ENCODE results near the gene SYNJ2.

SYNJ2 gene

GRCh38 chr6:158026901-158027589, 45.4 kb downstream of the SYNJ2 start:
- DNase-seq (ENCODE audit: low read depth) = no peak

GRCh38 chr6:158027590-158028285, 46.1 kb downstream of the SYNJ2 start:
- DNase-seq (ENCODE audit: low read depth) = no peak

GRCh38 chr6:158028421-158028820, 46.8 kb downstream of the SYNJ2 start:
- no peak for DNase-seq (ENCODE audit: low read depth)

GRCh38 chr6:158028876-158029275, 47.2 kb downstream of the SYNJ2 start:
- DNase-seq (ENCODE audit: low read depth) = no peak

GRCh38 chr6:158029668-158030230, 48.1 kb downstream of the SYNJ2 start:
- no peak for DNase-seq (ENCODE audit: low read depth)

GRCh38 chr6:158030380-158031300, 49.0 kb downstream of the SYNJ2 start:
- DNase-seq (ENCODE audit: low read depth) = no peak

- DNase-seq (ENCODE audit: low read depth) = peak; percentile 40
These were observed 50.0 kb downstream of the SYNJ2 start for GRCh38 chr6:158031381-158032353.

GRCh38 chr6:158032354-158032733, 50.7 kb downstream of the SYNJ2 start:
- no peak for DNase-seq (ENCODE audit: low read depth)

GRCh38 chr6:158033077-158033750, 51.6 kb downstream of the SYNJ2 start:
- DNase-seq (ENCODE audit: low read depth) = no peak

- no peak for DNase-seq (ENCODE audit: low read depth)
These were observed 52.4 kb downstream of the SYNJ2 start for GRCh38 chr6:158033751-158034702.

- DNase-seq (ENCODE audit: low read depth) = no peak
These were observed 54.6 kb downstream of the SYNJ2 start for GRCh38 chr6:158036261-158036660.

- DNase-seq (ENCODE audit: low read depth) = no peak
These were observed 55.4 kb downstream of the SYNJ2 start for GRCh38 chr6:158037021-158037420.

- DNase-seq (ENCODE audit: low read depth) = no peak
These were observed 56.1 kb downstream of the SYNJ2 start for GRCh38 chr6:158037771-158038170.

GRCh38 chr6:158038291-158039177, 56.9 kb downstream of the SYNJ2 start:
- no peak for DNase-seq (ENCODE audit: low read depth)

GRCh38 chr6:158039178-158039557, 57.5 kb downstream of the SYNJ2 start:
- DNase-seq (ENCODE audit: low read depth) = no peak

GRCh38 chr6:158039571-158040050, 57.9 kb downstream of the SYNJ2 start:
- no peak for DNase-seq (ENCODE audit: low read depth)

GRCh38 chr6:158040051-158040803, 58.6 kb downstream of the SYNJ2 start:
- no peak for DNase-seq (ENCODE audit: low read depth)
